Astrocyte (in vitro differentiated cells and primary cell): ENCODE results near the gene C2orf92. TPM values are rescaled to one million over a fixed set of nuclear protein-coding genes. Genes with fewer than 3 reads are reported as not detected.

Experiments used
- DNase-seq: peaks from one replicate; pipeline ENCODE4 v3.0.0-alpha.2; 2010; ENCODE audit warnings: low read depth
- FAIRE-seq: peaks from 2 replicates; lab custom pipeline; 2011; peaks lifted over from hg19 to GRCh38; lab: Jason Lieb, UNC
- H2AFZ ChIP-seq: 2 replicates; pipeline ENCODE4 v1.6.0; 2012; ENCODE audit warnings: low read depth, low read length, inconsistent platforms
- H3K27ac ChIP-seq: 2 replicates; pipeline ENCODE4 v1.5.1; 2011; ENCODE audit warnings: low read depth, low read length, inconsistent platforms
- H3K27me3 ChIP-seq: 2 replicates; pipeline ENCODE4 v1.6.0; 2011; ENCODE audit warnings: low read length, inconsistent platforms; ENCODE audit not compliant: insufficient read depth
- H3K36me3 ChIP-seq: 2 replicates; pipeline ENCODE4 v1.5.1; 2011; ENCODE audit warnings: low read length, inconsistent platforms; ENCODE audit not compliant: insufficient read depth
- H3K4me1 ChIP-seq: 2 replicates; pipeline ENCODE4 v1.5.1; 2011; ENCODE audit warnings: low read length, inconsistent platforms; ENCODE audit not compliant: insufficient read depth
- H3K4me2 ChIP-seq: 2 replicates; pipeline ENCODE4 v1.6.0; 2012; ENCODE audit warnings: low read length, inconsistent platforms
- H3K4me3 ChIP-seq: 2 replicates; pipeline ENCODE4 v1.5.1; 2011; ENCODE audit warnings: low read depth, mild to moderate bottlenecking, low read length, inconsistent platforms; ENCODE audit not compliant: insufficient read depth
- H3K79me2 ChIP-seq: 2 replicates; pipeline ENCODE4 v1.6.0; 2012; ENCODE audit warnings: mild to moderate bottlenecking, low read length, inconsistent platforms; ENCODE audit not compliant: insufficient read depth
- H3K9ac ChIP-seq: 2 replicates; pipeline ENCODE4 v1.6.0; 2012; ENCODE audit warnings: mild to moderate bottlenecking, low read length, inconsistent platforms
- H3K9me3 ChIP-seq: 2 replicates; pipeline ENCODE4 v1.5.1; 2012; ENCODE audit warnings: low read depth, mild to moderate bottlenecking, low read length, inconsistent platforms; ENCODE audit not compliant: insufficient read depth
- H4K20me1 ChIP-seq: 2 replicates; pipeline ENCODE4 v1.6.0; 2012; ENCODE audit warnings: low read length, inconsistent platforms; ENCODE audit not compliant: insufficient read depth
- H3K27ac Mint-ChIP-seq: one replicate; pipeline ENCODE4 v1.8.0; 2021; ENCODE audit warnings: mild to moderate bottlenecking, mixed read lengths; ENCODE audit not compliant: unreplicated experiment
- H3K27me3 Mint-ChIP-seq: one replicate; pipeline ENCODE4 v1.8.0; 2021; ENCODE audit warnings: low read depth, mixed read lengths; ENCODE audit not compliant: unreplicated experiment
- H3K36me3 Mint-ChIP-seq: one replicate; pipeline ENCODE4 v1.8.0; 2021; ENCODE audit warnings: low read depth, mixed read lengths; ENCODE audit not compliant: unreplicated experiment
- H3K4me1 Mint-ChIP-seq: one replicate; pipeline ENCODE4 v1.8.0; 2021; ENCODE audit warnings: low read depth, mixed read lengths; ENCODE audit not compliant: unreplicated experiment
- H3K4me3 Mint-ChIP-seq: one replicate; pipeline ENCODE4 v1.8.0; 2021; ENCODE audit warnings: mild to moderate bottlenecking, moderate library complexity, mixed read lengths; ENCODE audit not compliant: unreplicated experiment
- H3K9me3 Mint-ChIP-seq: one replicate; pipeline ENCODE4 v1.8.0; 2021; ENCODE audit warnings: mild to moderate bottlenecking, mixed read lengths; ENCODE audit not compliant: unreplicated experiment
- CTCF ChIP-seq: IDR thresholded peaks from 2 replicates; pipeline ENCODE4 v1.5.1; 2011; ENCODE audit warnings: low read depth, mild to moderate bottlenecking, inconsistent platforms, low read length, moderate library complexity; ENCODE audit not compliant: insufficient read depth
- EZH2 ChIP-seq: IDR thresholded peaks from 2 replicates; pipeline ENCODE4 v1.6.1; 2012; ENCODE audit warnings: mild to moderate bottlenecking, low read length, inconsistent platforms; ENCODE audit not compliant: insufficient read depth
- total RNA-seq: library from RNA; stranded (reverse); gene quantifications from 2 replicates; pipeline ENCODE4 v1.2.1, GENCODE V29; 2021

C2orf92 gene
- total RNA-seq, 1 donor from 2014 or later: 15.3 TPM

DNA sequence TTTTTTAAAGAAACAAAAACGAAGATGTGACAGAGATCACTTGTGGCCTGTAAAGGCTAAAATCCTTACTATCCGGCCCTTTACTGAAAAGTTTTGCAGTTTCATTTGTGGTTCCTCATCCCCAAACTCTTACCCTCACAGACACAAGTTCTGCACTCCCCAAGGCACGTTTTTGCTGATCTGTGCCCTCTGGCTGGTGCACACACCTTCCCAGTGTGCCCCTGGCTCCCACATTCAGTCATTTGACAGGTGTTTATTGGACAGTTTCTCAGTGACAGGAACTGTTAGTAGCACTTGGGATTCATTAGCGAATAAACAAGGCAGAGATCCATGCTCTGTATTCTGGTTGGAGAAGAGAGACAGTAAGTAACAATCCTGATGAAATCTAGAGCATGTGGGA, 66.7 kb downstream of the C2orf92 start:
- no peak for FAIRE-seq
- peaks cover 20% of the 10 kb centered on the region for H3K27me3 Mint-ChIP-seq

DNA sequence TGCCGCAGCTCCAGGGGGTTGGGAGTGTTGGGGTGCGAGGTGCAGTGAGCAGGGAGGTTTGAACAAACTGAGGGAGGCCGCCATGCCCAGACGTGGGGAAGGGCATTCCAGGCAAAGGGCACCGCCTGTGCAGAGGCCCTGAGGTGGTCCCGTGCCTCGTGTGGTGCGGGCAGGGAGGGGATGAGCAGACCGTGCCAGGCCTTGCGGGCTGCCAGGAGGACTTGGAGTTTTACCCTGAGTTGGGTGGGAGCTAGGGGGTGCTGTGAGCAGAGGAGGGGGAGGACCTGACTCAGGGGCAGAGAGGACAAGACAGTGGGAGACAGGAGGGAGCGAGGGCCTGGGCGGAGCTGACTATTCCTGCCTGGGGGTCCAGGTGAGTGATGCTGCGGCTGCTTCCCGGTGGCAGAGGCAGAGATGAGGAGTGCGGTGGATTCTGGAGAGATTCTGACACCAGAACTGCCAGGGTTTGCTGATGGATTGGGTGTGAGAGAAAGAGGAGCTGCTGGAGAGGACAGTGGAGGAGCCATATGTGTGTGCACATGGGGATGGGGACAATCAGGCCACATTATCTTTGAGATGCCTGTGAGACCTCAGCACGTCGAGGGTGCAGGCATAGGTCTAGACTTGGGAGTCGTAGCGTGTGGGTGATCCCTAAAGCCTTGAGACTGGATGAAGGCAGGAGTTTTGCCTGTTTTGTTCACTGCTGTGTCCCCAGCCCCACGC, 67.3 kb downstream of the C2orf92 start:
- H3K27me3 ChIP-seq: no peaks in the 10 kb centered on the region
- H2AFZ ChIP-seq: no peak overlapping the region
- H3K4me2 ChIP-seq: no peak overlapping the region
- H3K79me2 ChIP-seq: no peaks in the 10 kb centered on the region
- H3K9me3 ChIP-seq: no peaks in the 10 kb centered on the region
- Mint-ChIP-seq H3K27ac (no peak overlapping the region), H3K36me3 (peaks cover 1% of the 10 kb centered on the region), H3K9me3 (peaks cover 6% of the 10 kb centered on the region), H3K27me3 (peaks cover 20% of the 10 kb centered on the region), H3K4me3 (no peak overlapping the region), H3K4me1 (peaks cover 1% of the 10 kb centered on the region)
- no peak for FAIRE-seq
- no peak overlapping the region for H3K4me3 ChIP-seq
- H3K9ac ChIP-seq: no peak overlapping the region
- H3K4me1 ChIP-seq: no peaks in the 10 kb centered on the region
- DNase-seq: no peak
- no peaks in the 10 kb centered on the region for H3K36me3 ChIP-seq
- TF ChIP-seq EZH2 (no peak), CTCF (no peak)
- H4K20me1 ChIP-seq: no peaks in the 10 kb centered on the region
- no peak overlapping the region for H3K27ac ChIP-seq

More for the DNA sequence above, 66.7 kb downstream of the C2orf92 start:
- Histone ChIP-seq H2AFZ (no peak overlapping the region), H4K20me1 (no peaks in the 10 kb centered on the region), H3K4me1 (no peaks in the 10 kb centered on the region), H3K79me2 (no peaks in the 10 kb centered on the region), H3K4me2 (no peak overlapping the region), H3K27ac (no peak overlapping the region), H3K36me3 (no peaks in the 10 kb centered on the region), H3K9ac (no peak overlapping the region), H3K9me3 (no peaks in the 10 kb centered on the region), H3K27me3 (no peaks in the 10 kb centered on the region), H3K4me3 (no peak overlapping the region)
- TF ChIP-seq EZH2: no peak
- no peak for TF ChIP-seq CTCF
- Mint-ChIP-seq H3K36me3 (no peaks in the 10 kb centered on the region), H3K9me3 (peaks cover 11% of the 10 kb centered on the region), H3K4me3 (no peak overlapping the region), H3K27ac (no peak overlapping the region), H3K4me1 (no peaks in the 10 kb centered on the region)
- no peak for DNase-seq

- H3K27me3 ChIP-seq: no peaks in the 10 kb centered on the region
- no peak overlapping the region for H3K4me2 ChIP-seq
- H3K4me3 Mint-ChIP-seq: no peak overlapping the region
- H4K20me1 ChIP-seq: no peaks in the 10 kb centered on the region
- no peak overlapping the region for H3K27ac ChIP-seq
- no peak overlapping the region for H3K4me3 ChIP-seq
- H3K36me3 Mint-ChIP-seq: peaks cover 3% of the 10 kb centered on the region
- peaks cover 5% of the 10 kb centered on the region for H3K4me1 ChIP-seq
- no peaks in the 10 kb centered on the region for H3K36me3 ChIP-seq
- TF ChIP-seq EZH2 (no peak), CTCF (no peak)
- FAIRE-seq: no peak
- H3K27ac Mint-ChIP-seq: no peak overlapping the region
- peaks cover 20% of the 10 kb centered on the region for H3K27me3 Mint-ChIP-seq
- no peaks in the 10 kb centered on the region for H3K9me3 ChIP-seq
- H2AFZ ChIP-seq: no peak overlapping the region
- H3K9me3 Mint-ChIP-seq: peaks cover 3% of the 10 kb centered on the region
- DNase-seq: no peak
- H3K9ac ChIP-seq: no peak overlapping the region
- peaks cover 2% of the 10 kb centered on the region for H3K4me1 Mint-ChIP-seq
- no peaks in the 10 kb centered on the region for H3K79me2 ChIP-seq
These were observed 68.1 kb downstream of the C2orf92 start for GRCh38 chr2:97737421-97738178.
